ENCODE results near the gene ZFAND4. TPM values are rescaled to one million over a fixed set of nuclear protein-coding genes. Genes with fewer than 3 reads are reported as not detected.

The ZFAND4 gene
- total RNA-seq, 4 donors from 2014 or later = 9.2 to 24.0 (median 16.1) TPM

DNA sequence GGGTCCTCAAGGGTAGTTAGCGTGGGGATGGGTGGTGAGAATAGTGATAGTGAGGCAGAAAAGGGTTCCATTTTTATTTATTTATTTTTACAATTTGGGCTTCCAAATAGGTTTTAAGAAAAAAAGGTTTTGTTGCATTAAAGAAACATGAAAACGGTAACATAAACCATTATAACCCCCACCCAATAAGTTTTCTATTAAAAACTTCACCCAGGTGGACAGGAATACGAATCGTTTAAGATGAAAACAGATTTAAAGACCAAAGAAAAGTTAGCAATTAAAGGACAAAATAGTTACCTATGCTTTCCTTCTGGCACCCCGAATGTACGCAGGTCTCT is 78.7 kb downstream of the ZFAND4 start:
- TF ChIP-seq, protein P1, sequence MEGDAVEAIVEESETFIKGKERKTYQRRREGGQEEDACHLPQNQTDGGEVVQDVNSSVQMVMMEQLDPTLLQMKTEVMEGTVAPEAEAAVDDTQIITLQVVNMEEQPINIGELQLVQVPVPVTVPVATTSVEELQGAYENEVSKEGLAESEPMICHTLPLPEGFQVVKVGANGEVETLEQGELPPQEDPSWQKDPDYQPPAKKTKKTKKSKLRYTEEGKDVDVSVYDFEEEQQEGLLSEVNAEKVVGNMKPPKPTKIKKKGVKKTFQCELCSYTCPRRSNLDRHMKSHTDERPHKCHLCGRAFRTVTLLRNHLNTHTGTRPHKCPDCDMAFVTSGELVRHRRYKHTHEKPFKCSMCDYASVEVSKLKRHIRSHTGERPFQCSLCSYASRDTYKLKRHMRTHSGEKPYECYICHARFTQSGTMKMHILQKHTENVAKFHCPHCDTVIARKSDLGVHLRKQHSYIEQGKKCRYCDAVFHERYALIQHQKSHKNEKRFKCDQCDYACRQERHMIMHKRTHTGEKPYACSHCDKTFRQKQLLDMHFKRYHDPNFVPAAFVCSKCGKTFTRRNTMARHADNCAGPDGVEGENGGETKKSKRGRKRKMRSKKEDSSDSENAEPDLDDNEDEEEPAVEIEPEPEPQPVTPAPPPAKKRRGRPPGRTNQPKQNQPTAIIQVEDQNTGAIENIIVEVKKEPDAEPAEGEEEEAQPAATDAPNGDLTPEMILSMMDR (IDR thresholded peaks at IDR 0.05; ENCODE audit: low read depth) = no peak

DNA sequence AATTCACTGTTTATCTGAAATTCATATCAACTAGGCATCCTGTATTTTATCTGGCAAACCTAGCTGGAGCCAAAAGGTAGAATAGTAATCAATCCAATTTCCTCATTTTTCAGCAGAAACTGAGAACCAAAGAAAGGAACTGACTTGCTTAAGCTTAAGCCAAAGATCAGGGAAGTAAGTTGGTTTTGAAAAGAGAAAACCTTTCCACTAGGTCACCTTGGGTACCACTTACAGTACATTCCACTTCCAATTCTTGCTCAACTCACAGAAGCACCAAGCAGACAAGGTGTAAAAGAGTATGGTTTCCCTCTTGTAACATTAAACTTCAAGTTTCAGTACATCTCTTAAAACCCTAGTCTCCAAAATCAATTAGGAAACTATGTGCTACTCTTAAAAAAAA is 79.6 kb downstream of the ZFAND4 start:
- TF ChIP-seq, protein P1 (IDR thresholded peaks at IDR 0.05; ENCODE audit: low read depth) = no peak

DNA sequence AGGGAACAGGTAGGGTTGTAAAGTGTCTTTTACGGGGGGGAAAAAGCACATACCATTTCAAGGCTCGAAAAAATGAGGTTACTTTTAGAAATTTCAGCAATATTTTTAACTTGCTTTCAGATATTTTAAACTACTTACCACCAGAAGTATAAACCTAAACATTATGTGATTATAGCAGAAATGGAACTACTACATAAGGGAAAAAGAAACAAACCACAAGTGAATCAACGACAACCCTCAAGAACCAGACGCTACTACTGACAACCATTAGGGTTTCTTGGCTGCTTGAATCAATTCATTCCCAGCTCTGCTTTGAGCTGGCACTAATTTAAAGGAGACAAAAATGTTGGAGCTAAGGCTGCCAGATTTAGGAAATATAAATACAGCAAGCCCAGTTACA is 80.1 kb downstream of the ZFAND4 start:
- TF ChIP-seq, protein P1 (IDR thresholded peaks at IDR 0.05; ENCODE audit: low read depth) = no peak

DNA sequence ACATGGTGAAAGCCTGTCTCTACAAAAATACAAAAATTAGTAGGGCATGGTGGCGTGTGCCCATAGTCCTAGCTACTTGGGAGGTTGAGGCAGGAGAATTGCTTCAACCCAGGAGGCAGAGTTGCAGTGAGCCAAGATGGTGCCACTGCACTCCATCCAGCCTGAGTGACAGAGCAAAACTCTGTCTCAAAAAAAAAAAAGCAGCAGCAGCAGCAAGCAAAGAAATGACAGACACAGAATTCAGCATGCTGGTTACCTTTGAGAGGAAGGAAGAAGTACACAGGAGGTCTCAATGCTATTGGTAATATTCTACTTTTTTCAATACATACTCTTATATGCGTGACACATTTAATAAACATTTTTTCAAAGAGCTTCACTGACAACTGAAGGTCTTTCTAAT is 81.3 kb downstream of the ZFAND4 start:
- TF ChIP-seq, protein P1 (IDR thresholded peaks at IDR 0.05; ENCODE audit: low read depth) = no peak

DNA sequence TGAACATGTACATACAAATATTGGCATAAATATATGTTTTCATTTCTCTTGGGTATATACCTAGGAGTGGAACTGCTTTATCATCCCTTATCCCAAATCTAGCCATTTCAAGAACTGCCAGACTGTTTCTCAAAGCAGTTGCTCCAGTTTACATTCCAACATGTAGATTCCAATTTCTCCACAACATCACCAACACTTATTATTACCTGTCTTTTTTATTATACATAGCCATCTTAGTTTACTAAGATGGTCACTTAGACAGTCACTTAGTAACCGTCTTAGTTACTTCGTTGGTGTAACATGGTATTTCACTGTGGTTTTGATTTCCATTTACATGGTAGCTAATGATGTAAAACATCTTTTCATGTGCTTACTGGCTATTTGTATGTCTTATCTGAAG is 82.7 kb downstream of the ZFAND4 start:
- TF ChIP-seq, protein P1 (IDR thresholded peaks at IDR 0.05; ENCODE audit: low read depth) = no peak

DNA sequence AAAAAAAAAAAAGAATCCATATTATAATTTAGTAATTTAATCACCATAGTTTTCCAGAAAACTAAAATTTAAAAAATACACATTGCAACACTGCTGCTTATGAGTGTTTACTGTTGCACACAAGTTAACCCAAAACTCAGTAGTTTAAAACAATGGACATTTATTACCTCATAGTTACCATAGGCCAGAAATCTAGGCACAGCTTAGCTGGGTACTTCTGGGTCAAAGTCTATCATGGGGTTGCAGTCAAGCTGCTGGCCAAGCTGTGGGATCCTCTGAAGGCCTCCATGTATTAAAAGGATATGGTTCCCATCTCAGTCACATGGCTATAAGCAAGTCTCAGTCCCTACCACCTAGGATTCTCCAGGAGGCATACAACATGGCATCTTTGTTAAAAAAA is 83.6 kb downstream of the ZFAND4 start:
- TF ChIP-seq, protein P1 (IDR thresholded peaks at IDR 0.05; ENCODE audit: low read depth) = no peak

DNA sequence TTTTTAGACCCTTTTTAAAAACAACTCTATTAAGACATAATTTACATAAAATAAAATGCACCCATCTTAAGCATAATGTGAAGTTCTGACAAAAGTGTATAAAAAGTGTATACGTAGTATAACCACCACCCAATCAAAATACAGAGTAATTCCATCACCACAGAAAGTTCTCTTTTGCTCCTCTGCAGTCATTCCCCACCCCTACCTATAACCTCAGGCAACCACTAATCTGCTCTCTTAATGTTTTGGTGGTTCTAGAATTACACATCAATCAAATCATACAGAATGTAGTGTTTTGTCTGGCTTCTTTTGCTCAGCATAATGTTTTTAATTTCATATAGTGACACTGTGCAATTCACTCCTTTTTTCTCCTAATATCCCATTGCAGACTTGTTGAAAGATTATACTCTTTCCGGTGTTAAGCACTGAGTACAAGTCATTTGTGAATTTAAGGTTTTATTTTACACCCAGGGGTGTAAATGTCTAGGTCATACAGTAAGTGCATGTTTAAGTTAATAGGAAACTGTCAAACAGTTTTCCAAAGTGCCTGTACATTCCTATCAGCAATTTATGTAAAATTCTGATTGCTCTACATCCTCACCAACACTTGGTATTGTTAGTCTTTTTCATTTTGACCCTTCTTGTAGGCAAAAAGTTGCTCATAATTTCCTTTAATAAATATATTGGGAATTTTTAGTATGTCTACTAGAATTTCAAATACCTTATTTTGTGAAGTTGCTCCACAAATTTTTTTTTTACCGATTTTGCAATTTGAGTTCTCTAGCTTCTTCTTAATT is 86.3 kb downstream of the ZFAND4 start:
- TF ChIP-seq, protein P1 (IDR thresholded peaks at IDR 0.05; ENCODE audit: low read depth) = no peak

All from subcutaneous adipose tissue (tissue), 4 donors.